ENCODE data around the gene TGFBRAP1. TPM values are rescaled to one million over a fixed set of nuclear protein-coding genes. Genes with fewer than 3 reads are reported as not detected.

Gene TGFBRAP1
- total and polyA plus RNA-seq, 4 donors: 5.1 to 21.5 (median 12.3) TPM

- Histone ChIP-seq H3K27me3 (ENCODE audit: control insufficient read depth in 1 of 2, insufficient read depth in 2 of 2, low read length in 1 of 2) (no peaks in the 10 kb centered on the region), H3K4me3 (ENCODE audit: low read length in 2 of 2) (no peak overlapping the region), H3K4me1 (ENCODE audit: control insufficient read depth in 1 of 2, insufficient read depth in 2 of 2, low read length in 2 of 2) (no peaks in the 10 kb centered on the region), H3K36me3 (ENCODE audit: control insufficient read depth in 1 of 2, insufficient read depth in 2 of 2, low read length in 1 of 2) (peaks cover 3 to 7% of the 10 kb centered on the region in 2 donors), H3K9me3 (ENCODE audit: control insufficient read depth, low read length) (no peaks in the 10 kb centered on the region), H3K27ac (ENCODE audit: low read depth in 1 of 2, low read length in 2 of 2) (no peak overlapping the region)
- no peak for DNase-seq
- intact Hi-C loops (cut with DNase I): no loop called here
- 30% methylated on average over 5 of the region's 5 CpGs for WGBS, 2 donors
- no peak for ATAC-seq (ENCODE audit: low FRiP score)
Measured at GRCh38 chr2:105294844-105295481, 34.6 kb downstream of the TGFBRAP1 start.

- no peaks in the 10 kb centered on the region for H3K9me3 ChIP-seq (ENCODE audit: control insufficient read depth, low read length)
- no peaks in the 10 kb centered on the region for H3K4me1 ChIP-seq (ENCODE audit: control insufficient read depth in 1 of 2, insufficient read depth in 2 of 2, low read length in 2 of 2)
- 86% methylated on average over 6 of the region's 6 CpGs for WGBS, 2 donors
- DNase-seq: no peak
- no peaks in the 10 kb centered on the region for H3K27me3 ChIP-seq (ENCODE audit: control insufficient read depth in 1 of 2, insufficient read depth in 2 of 2, low read length in 1 of 2)
- H3K36me3 ChIP-seq (ENCODE audit: control insufficient read depth in 1 of 2, insufficient read depth in 2 of 2, low read length in 1 of 2): peaks cover 8 to 10% of the 10 kb centered on the region in 2 donors
- ATAC-seq (ENCODE audit: low FRiP score): no peak
- no peak overlapping the region for H3K4me3 ChIP-seq (ENCODE audit: low read length in 2 of 2)
- H3K27ac ChIP-seq (ENCODE audit: low read depth in 1 of 2, low read length in 2 of 2): no peak overlapping the region
- intact Hi-C loops (cut with DNase I): no loop called here
Measured at GRCh38 chr2:105294046-105294445, 35.5 kb downstream of the TGFBRAP1 start.

- Histone ChIP-seq H3K27me3 (ENCODE audit: control insufficient read depth in 1 of 2, insufficient read depth in 2 of 2, low read length in 1 of 2) (no peaks in the 10 kb centered on the region), H3K4me1 (ENCODE audit: control insufficient read depth in 1 of 2, insufficient read depth in 2 of 2, low read length in 2 of 2) (no peaks in the 10 kb centered on the region), H3K27ac (ENCODE audit: low read depth in 1 of 2, low read length in 2 of 2) (no peak overlapping the region), H3K9me3 (ENCODE audit: control insufficient read depth, low read length) (no peaks in the 10 kb centered on the region), H3K4me3 (ENCODE audit: low read length in 2 of 2) (no peak overlapping the region), H3K36me3 (ENCODE audit: control insufficient read depth in 1 of 2, insufficient read depth in 2 of 2, low read length in 1 of 2) (peaks cover 6 to 7% of the 10 kb centered on the region in 2 donors)
- intact Hi-C loops (cut with DNase I): no loop called here
- WGBS, 2 donors: 69 to 80% methylated on average over 2 of the region's 2 CpGs
- DNase-seq: no peak
- no peak for ATAC-seq (ENCODE audit: low FRiP score)
Measured at GRCh38 chr2:105291981-105292380, 37.6 kb downstream of the TGFBRAP1 start.

GRCh38 chr2:105290981-105291660 is 38.4 kb downstream of the TGFBRAP1 start:
- no peaks in the 10 kb centered on the region for H3K9me3 ChIP-seq (ENCODE audit: control insufficient read depth, low read length)
- no peaks in the 10 kb centered on the region for H3K27me3 ChIP-seq (ENCODE audit: control insufficient read depth in 1 of 2, insufficient read depth in 2 of 2, low read length in 1 of 2)
- H3K36me3 ChIP-seq (ENCODE audit: control insufficient read depth in 1 of 2, insufficient read depth in 2 of 2, low read length in 1 of 2): peaks cover 5 to 8% of the 10 kb centered on the region in 2 donors
- no peak overlapping the region for H3K4me3 ChIP-seq (ENCODE audit: low read length in 2 of 2)
- DNase-seq: no peak
- H3K4me1 ChIP-seq (ENCODE audit: control insufficient read depth in 1 of 2, insufficient read depth in 2 of 2, low read length in 2 of 2): no peaks in the 10 kb centered on the region
- ATAC-seq (ENCODE audit: low FRiP score): no peak
- H3K27ac ChIP-seq (ENCODE audit: low read depth in 1 of 2, low read length in 2 of 2): no peak overlapping the region
- intact Hi-C loops (cut with DNase I): no loop called here
- 93 to 96% methylated on average over 6 of the region's 6 CpGs for WGBS, 2 donors

- no peaks in the 10 kb centered on the region for H3K27me3 ChIP-seq (ENCODE audit: control insufficient read depth in 1 of 2, insufficient read depth in 2 of 2, low read length in 1 of 2)
- H3K27ac ChIP-seq (ENCODE audit: low read depth in 1 of 2, low read length in 2 of 2): no peak overlapping the region
- 92 to 94% methylated on average over 7 of the region's 7 CpGs for WGBS, 2 donors
- H3K4me1 ChIP-seq (ENCODE audit: control insufficient read depth in 1 of 2, insufficient read depth in 2 of 2, low read length in 2 of 2): no peaks in the 10 kb centered on the region
- intact Hi-C loops (cut with DNase I): no loop called here
- peaks cover 5 to 9% of the 10 kb centered on the region in 2 donors for H3K36me3 ChIP-seq (ENCODE audit: control insufficient read depth in 1 of 2, insufficient read depth in 2 of 2, low read length in 1 of 2)
- no peak for ATAC-seq (ENCODE audit: low FRiP score)
- DNase-seq: no peak
- H3K4me3 ChIP-seq (ENCODE audit: low read length in 2 of 2): no peak overlapping the region
- H3K9me3 ChIP-seq (ENCODE audit: control insufficient read depth, low read length): no peaks in the 10 kb centered on the region
Measured at GRCh38 chr2:105288133-105288532, 41.4 kb downstream of the TGFBRAP1 start.

- H3K27me3 ChIP-seq (ENCODE audit: control insufficient read depth in 1 of 2, insufficient read depth in 2 of 2, low read length in 1 of 2): no peaks in the 10 kb centered on the region
- no peaks in the 10 kb centered on the region for H3K4me1 ChIP-seq (ENCODE audit: control insufficient read depth in 1 of 2, insufficient read depth in 2 of 2, low read length in 2 of 2)
- no peaks in the 10 kb centered on the region for H3K9me3 ChIP-seq (ENCODE audit: control insufficient read depth, low read length)
- H3K4me3 ChIP-seq (ENCODE audit: low read length in 2 of 2): no peak overlapping the region
- WGBS, 2 donors: 52 to 59% methylated on average over 5 of the region's 5 CpGs
- intact Hi-C loops (cut with DNase I): no loop called here
- H3K36me3 ChIP-seq (ENCODE audit: control insufficient read depth in 1 of 2, insufficient read depth in 2 of 2, low read length in 1 of 2): peaks cover 5 to 9% of the 10 kb centered on the region in 2 donors
- DNase-seq (no peak), ATAC-seq (ENCODE audit: low FRiP score) (no peak)
- no peak overlapping the region for H3K27ac ChIP-seq (ENCODE audit: low read depth in 1 of 2, low read length in 2 of 2)
Measured at GRCh38 chr2:105287692-105288091, 41.8 kb downstream of the TGFBRAP1 start.

- Histone ChIP-seq H3K36me3 (ENCODE audit: control insufficient read depth in 1 of 2, insufficient read depth in 2 of 2, low read length in 1 of 2) (peaks cover 0 to 10% of the 10 kb centered on the region in 2 donors), H3K4me1 (ENCODE audit: control insufficient read depth in 1 of 2, insufficient read depth in 2 of 2, low read length in 2 of 2) (no peaks in the 10 kb centered on the region), H3K27ac (ENCODE audit: low read depth in 1 of 2, low read length in 2 of 2) (no peak overlapping the region), H3K4me3 (ENCODE audit: low read length in 2 of 2) (no peak overlapping the region), H3K9me3 (ENCODE audit: control insufficient read depth, low read length) (no peaks in the 10 kb centered on the region), H3K27me3 (ENCODE audit: control insufficient read depth in 1 of 2, insufficient read depth in 2 of 2, low read length in 1 of 2) (no peaks in the 10 kb centered on the region)
- ATAC-seq (ENCODE audit: low FRiP score) (no peak), DNase-seq (no peak)
- 94 to 97% methylated on average over 4 of the region's 4 CpGs for WGBS, 2 donors
- intact Hi-C loops (cut with DNase I): no loop called here
Measured at GRCh38 chr2:105283532-105283931, 46.0 kb downstream of the TGFBRAP1 start.

- H3K36me3 ChIP-seq (ENCODE audit: control insufficient read depth in 1 of 2, insufficient read depth in 2 of 2, low read length in 1 of 2): peaks cover 0 to 14% of the 10 kb centered on the region in 2 donors
Measured at GRCh38 chr2:105280281-105280680, 49.3 kb downstream of the TGFBRAP1 start.

GRCh38 chr2:105279126-105279525 is 50.4 kb downstream of the TGFBRAP1 start:
- H3K4me3 ChIP-seq (ENCODE audit: low read length in 2 of 2): no peak overlapping the region
- no peaks in the 10 kb centered on the region for H3K27me3 ChIP-seq (ENCODE audit: control insufficient read depth in 1 of 2, insufficient read depth in 2 of 2, low read length in 1 of 2)
- no peaks in the 10 kb centered on the region for H3K9me3 ChIP-seq (ENCODE audit: control insufficient read depth, low read length)
- intact Hi-C loops (cut with DNase I): no loop called here
- H3K4me1 ChIP-seq (ENCODE audit: control insufficient read depth in 1 of 2, insufficient read depth in 2 of 2, low read length in 2 of 2): no peaks in the 10 kb centered on the region
- peaks cover 3 to 20% of the 10 kb centered on the region in 2 donors for H3K36me3 ChIP-seq (ENCODE audit: control insufficient read depth in 1 of 2, insufficient read depth in 2 of 2, low read length in 1 of 2)
- 96 to 99% methylated on average over 1 of the region's 1 CpG for WGBS, 2 donors
- no peak for ATAC-seq (ENCODE audit: low FRiP score)
- no peak overlapping the region for H3K27ac ChIP-seq (ENCODE audit: low read depth in 1 of 2, low read length in 2 of 2)
- no peak for DNase-seq

More at GRCh38 chr2:105280281-105280680, 49.3 kb downstream of the TGFBRAP1 start:
- Histone ChIP-seq H3K27me3 (ENCODE audit: control insufficient read depth in 1 of 2, insufficient read depth in 2 of 2, low read length in 1 of 2) (no peaks in the 10 kb centered on the region), H3K4me1 (ENCODE audit: control insufficient read depth in 1 of 2, insufficient read depth in 2 of 2, low read length in 2 of 2) (no peaks in the 10 kb centered on the region), H3K27ac (ENCODE audit: low read depth in 1 of 2, low read length in 2 of 2) (no peak overlapping the region), H3K9me3 (ENCODE audit: control insufficient read depth, low read length) (no peaks in the 10 kb centered on the region), H3K4me3 (ENCODE audit: low read length in 2 of 2) (no peak overlapping the region)
- intact Hi-C loops (cut with DNase I): no loop called here
- ATAC-seq (ENCODE audit: low FRiP score) (no peak), DNase-seq (no peak)
- WGBS, 2 donors: 88 to 90% methylated on average over 10 of the region's 10 CpGs
